ENCODE data around the gene PRAMEF12. TPM values are rescaled to one million over a fixed set of nuclear protein-coding genes. Genes with fewer than 3 reads are reported as not detected.

PRAMEF12 gene
- polyA plus RNA-seq, 1 donor from 2014 or later, result not detected

DNA sequence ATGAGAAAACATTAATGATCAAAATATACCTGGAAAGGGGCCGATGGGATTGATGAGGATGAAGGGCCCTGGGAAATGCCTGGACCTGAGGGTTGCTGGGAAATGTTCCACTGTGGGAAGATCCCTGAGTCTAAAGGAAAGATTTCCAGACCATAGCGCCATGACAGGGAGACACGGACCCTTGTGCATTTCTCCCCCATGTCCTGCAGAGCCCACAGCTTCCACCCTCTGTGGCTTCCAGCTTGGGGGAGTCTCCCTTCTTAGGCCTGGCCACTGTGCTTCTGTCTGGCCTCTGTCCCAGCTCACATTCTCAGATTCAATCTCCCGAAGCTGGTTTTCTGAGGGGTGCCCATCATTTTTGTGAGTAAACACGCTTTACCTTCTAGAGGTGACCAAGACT lies 1.0 kb upstream of the PRAMEF12 start:
- Histone ChIP-seq H3F3A (ENCODE audit: insufficient read depth, low read length, poor library complexity, severe bottlenecking) (no peaks in the 10 kb centered on the region), H3K9ac (ENCODE audit: low read length) (no peak overlapping the region), H3K79me2 (replicated peaks; ENCODE audit: insufficient read depth, low read length) (no peaks in the 10 kb centered on the region), H3K27me3 (ENCODE audit: insufficient read depth, low read depth, low read length) (no peaks in the 10 kb centered on the region), H3K9me2 (ENCODE audit: insufficient read depth, low read length) (no peaks in the 10 kb centered on the region), H3K9me3 (ENCODE audit: low read length) (no peaks in the 10 kb centered on the region), H3K4me3 (ENCODE audit: low read length) (no peak overlapping the region), H4K20me1 (ENCODE audit: insufficient read depth) (no peaks in the 10 kb centered on the region), H3K27ac (ENCODE audit: low read length) (no peak overlapping the region), H3K4me2 (ENCODE audit: low read length) (no peak overlapping the region), H2AFZ (ENCODE audit: low read depth, low read length) (no peak overlapping the region), H3K36me3 (ENCODE audit: insufficient read depth, low read length) (no peaks in the 10 kb centered on the region)
- TF ChIP-seq EP300 (conservative IDR thresholded peaks at IDR 0.05; ENCODE audit: poor library complexity, severe bottlenecking) (no peak), RAD21 (conservative IDR thresholded peaks at IDR 0.05) (no peak), SMC3 (conservative IDR thresholded peaks at IDR 0.05; ENCODE audit: poor library complexity) (no peak), MXI1 (conservative IDR thresholded peaks at IDR 0.05; ENCODE audit: poor library complexity, severe bottlenecking) (no peak), TAF1 (IDR thresholded peaks at IDR 0.05; ENCODE audit: low read depth) (no peak), POLR2AphosphoS5 (IDR thresholded peaks at IDR 0.05) (no peak), REST (IDR thresholded peaks at IDR 0.05; ENCODE audit: borderline replicate concordance) (no peak), EZH2 (IDR thresholded peaks at IDR 0.05; ENCODE audit: borderline replicate concordance, insufficient read depth, low read length, poor library complexity, severe bottlenecking) (no peak)
- TF ChIP-seq, protein P1, sequence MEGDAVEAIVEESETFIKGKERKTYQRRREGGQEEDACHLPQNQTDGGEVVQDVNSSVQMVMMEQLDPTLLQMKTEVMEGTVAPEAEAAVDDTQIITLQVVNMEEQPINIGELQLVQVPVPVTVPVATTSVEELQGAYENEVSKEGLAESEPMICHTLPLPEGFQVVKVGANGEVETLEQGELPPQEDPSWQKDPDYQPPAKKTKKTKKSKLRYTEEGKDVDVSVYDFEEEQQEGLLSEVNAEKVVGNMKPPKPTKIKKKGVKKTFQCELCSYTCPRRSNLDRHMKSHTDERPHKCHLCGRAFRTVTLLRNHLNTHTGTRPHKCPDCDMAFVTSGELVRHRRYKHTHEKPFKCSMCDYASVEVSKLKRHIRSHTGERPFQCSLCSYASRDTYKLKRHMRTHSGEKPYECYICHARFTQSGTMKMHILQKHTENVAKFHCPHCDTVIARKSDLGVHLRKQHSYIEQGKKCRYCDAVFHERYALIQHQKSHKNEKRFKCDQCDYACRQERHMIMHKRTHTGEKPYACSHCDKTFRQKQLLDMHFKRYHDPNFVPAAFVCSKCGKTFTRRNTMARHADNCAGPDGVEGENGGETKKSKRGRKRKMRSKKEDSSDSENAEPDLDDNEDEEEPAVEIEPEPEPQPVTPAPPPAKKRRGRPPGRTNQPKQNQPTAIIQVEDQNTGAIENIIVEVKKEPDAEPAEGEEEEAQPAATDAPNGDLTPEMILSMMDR (IDR thresholded peaks at IDR 0.05; ENCODE audit: poor library complexity, severe bottlenecking), result no peak

- Histone ChIP-seq H3K9ac (ENCODE audit: low read length) (no peak overlapping the region), H3K36me3 (ENCODE audit: insufficient read depth, low read length) (no peaks in the 10 kb centered on the region), H2AFZ (ENCODE audit: low read depth, low read length) (no peak overlapping the region), H3K4me2 (ENCODE audit: low read length) (no peak overlapping the region), H3K9me3 (ENCODE audit: low read length) (no peaks in the 10 kb centered on the region), H4K20me1 (ENCODE audit: insufficient read depth) (no peaks in the 10 kb centered on the region), H3K4me3 (ENCODE audit: low read length) (no peak overlapping the region), H3K9me2 (ENCODE audit: insufficient read depth, low read length) (no peaks in the 10 kb centered on the region), H3F3A (ENCODE audit: insufficient read depth, low read length, poor library complexity, severe bottlenecking) (no peaks in the 10 kb centered on the region), H3K27me3 (ENCODE audit: insufficient read depth, low read depth, low read length) (no peaks in the 10 kb centered on the region), H3K27ac (ENCODE audit: low read length) (no peak overlapping the region), H3K79me2 (replicated peaks; ENCODE audit: insufficient read depth, low read length) (no peaks in the 10 kb centered on the region)
- no peak for TF ChIP-seq EZH2 (IDR thresholded peaks at IDR 0.05; ENCODE audit: borderline replicate concordance, insufficient read depth, low read length, poor library complexity, severe bottlenecking)
- TF ChIP-seq POLR2AphosphoS5 (IDR thresholded peaks at IDR 0.05), result no peak
Observed at GRCh38 chr1:12774801-12775345, 1.3 kb downstream of the PRAMEF12 start.

All from neural cell (in vitro differentiated cells).